VCaP (cell line): Measurements from ENCODE around the gene FFAR1.
"Not testable (repeated sequence)": the region's sequence is repeated elsewhere in the genome, so short reads cannot be mapped to it uniquely, and the experiment has no call there.

Experiments
- H3K27ac ChIP-seq: fragments of 450-650 bp; 2 replicates; pipeline ENCODE4 v1.5.1; 2017
- CTCF ChIP-seq: fragments of 450-650 bp; conservative IDR thresholded peaks from 2 replicates; pipeline ENCODE4 v1.5.1; 2017; ENCODE audit warnings: mild to moderate bottlenecking, moderate library complexity

Gene FFAR1

DNA sequence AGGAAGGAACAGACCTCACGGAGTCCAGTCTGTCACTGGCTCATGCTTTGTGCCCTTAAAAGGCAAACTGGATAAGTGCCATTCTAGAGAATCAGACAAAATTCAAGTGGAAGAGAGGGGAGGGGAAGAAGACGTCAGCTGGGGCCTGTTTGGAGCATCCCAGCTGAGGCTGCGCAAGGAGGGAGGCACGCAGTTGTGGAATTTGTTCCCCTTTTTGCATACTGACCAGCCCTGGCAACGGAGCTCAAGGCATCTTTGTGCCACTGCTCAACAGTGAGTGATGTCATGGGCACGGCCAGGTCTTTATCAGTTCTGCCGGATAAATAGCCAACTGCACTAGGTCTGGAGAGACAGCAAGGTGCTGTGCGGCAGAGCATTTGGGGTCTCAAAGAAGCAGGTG is 23.0 kb downstream of the FFAR1 start, which contains the start of gene GPR42:
GPR42 (plus strand) TSS at position 347 of the 400 bp plus-strand sequence. CDS start 292 bp downstream, outside the sequence.
- no peak within 1 kb of the TSS for H3K27ac ChIP-seq
- no peak for TF ChIP-seq CTCF

DNA sequence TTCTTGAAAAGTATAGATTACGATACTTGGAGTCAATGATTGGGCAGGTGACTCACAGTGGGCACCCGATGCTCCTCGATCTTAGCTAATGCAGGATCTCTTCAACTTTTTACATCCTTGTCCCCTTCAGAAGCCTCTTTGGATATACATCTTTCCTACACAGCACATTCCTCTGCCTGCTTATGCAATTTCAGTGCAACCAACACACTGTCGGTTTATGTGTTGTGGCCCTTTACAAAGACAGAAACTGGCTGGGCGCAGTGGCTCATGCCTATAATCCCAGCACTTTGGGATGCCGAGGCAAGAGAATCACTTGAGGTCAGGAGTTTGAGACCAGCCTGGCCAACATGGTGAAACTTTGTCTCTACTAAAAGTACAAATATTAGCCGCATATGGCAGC is 25.8 kb downstream of the FFAR1 start:
- no peak overlapping the region for H3K27ac ChIP-seq
- no peak for TF ChIP-seq CTCF

GRCh38 chr19:35374031-35374430 is 26.3 kb downstream of the FFAR1 start:
- H3K27ac ChIP-seq, result not testable (repeated sequence)

- H3K27ac ChIP-seq, result no peak overlapping the region
- no peak for TF ChIP-seq CTCF
Observed at GRCh38 chr19:35375505-35376307, 28.0 kb downstream of the FFAR1 start.

DNA sequence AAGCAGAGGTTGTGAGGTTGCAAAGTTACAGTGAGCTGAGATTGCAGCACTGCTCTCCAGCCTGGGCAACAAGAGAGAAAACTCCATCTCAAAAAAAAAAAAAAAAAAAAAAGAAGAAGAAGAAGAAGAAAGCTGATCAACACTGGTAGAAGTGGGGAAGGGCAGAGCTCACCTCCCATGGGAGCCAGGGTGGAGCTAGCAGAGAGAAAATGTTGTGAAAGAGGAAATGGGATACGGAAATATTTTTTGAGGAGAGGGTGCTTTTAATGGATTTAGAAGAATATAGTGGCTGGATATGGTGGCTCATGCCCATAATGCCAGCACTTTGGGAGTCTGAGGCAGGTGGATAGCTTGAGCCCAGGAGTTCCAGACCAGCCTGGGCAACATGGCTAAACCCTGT is 30.0 kb downstream of the FFAR1 start:
- no peak for TF ChIP-seq CTCF

DNA sequence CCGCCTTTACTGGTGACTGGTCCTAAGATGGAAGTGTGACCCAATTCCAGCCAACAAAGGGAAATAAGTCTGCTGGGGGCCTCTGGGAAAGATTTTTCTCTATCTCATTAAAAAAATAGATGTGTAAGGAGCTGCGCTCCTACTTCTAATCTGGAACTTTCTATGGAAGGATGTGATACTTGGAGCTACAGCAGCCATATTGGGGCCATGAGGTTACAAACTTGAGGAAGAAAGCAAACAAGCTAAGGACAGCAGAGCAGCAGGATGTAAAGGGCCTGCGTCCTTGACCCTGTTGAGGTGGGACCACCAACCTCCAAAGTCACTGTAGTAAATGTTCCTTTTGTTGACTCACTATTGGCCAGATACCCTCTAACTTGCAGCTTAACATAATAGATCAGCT is 30.7 kb downstream of the FFAR1 start:
- no peak for TF ChIP-seq CTCF
- H3K27ac ChIP-seq, result no peak overlapping the region

More for the DNA sequence above, 30.0 kb downstream of the FFAR1 start:
- no peak overlapping the region for H3K27ac ChIP-seq

GRCh38 chr19:35379545-35379944 is 31.8 kb downstream of the FFAR1 start:
- H3K27ac ChIP-seq, result peak overlapping the region; percentile 63

DNA sequence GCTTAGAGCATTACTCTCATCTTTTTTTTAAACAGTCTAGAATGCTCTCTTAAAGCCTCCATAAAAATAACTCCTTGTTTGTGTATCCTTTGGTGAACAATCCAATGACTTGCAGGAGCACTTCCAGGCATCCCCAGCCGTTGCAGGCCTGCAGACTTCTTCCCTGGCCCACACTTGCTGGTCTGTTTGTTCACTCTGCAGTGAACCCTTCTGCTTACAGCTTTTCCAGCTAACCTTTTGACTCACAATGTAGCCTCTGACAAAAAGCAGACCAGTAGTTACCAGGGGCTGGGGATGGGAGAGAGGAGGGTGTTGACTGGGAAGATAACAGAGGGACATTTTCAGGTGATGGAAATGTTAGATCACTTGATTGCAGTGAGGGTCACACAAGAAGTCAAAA is 32.3 kb downstream of the FFAR1 start:
- peak overlapping the region; percentile 63 for H3K27ac ChIP-seq
- no peak for TF ChIP-seq CTCF
